ENCODE results near the gene CCL5.

CCL5 gene

GRCh38 chr17:35875072-35875799, 4.9 kb downstream of the CCL5 start:
- TF ChIP-seq, protein P1, sequence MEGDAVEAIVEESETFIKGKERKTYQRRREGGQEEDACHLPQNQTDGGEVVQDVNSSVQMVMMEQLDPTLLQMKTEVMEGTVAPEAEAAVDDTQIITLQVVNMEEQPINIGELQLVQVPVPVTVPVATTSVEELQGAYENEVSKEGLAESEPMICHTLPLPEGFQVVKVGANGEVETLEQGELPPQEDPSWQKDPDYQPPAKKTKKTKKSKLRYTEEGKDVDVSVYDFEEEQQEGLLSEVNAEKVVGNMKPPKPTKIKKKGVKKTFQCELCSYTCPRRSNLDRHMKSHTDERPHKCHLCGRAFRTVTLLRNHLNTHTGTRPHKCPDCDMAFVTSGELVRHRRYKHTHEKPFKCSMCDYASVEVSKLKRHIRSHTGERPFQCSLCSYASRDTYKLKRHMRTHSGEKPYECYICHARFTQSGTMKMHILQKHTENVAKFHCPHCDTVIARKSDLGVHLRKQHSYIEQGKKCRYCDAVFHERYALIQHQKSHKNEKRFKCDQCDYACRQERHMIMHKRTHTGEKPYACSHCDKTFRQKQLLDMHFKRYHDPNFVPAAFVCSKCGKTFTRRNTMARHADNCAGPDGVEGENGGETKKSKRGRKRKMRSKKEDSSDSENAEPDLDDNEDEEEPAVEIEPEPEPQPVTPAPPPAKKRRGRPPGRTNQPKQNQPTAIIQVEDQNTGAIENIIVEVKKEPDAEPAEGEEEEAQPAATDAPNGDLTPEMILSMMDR (IDR thresholded peaks at IDR 0.05; ENCODE audit: low read depth, low read length), result no peak
- no peak for DNase-seq (ENCODE audit: extremely low read depth, low read depth)

DNA sequence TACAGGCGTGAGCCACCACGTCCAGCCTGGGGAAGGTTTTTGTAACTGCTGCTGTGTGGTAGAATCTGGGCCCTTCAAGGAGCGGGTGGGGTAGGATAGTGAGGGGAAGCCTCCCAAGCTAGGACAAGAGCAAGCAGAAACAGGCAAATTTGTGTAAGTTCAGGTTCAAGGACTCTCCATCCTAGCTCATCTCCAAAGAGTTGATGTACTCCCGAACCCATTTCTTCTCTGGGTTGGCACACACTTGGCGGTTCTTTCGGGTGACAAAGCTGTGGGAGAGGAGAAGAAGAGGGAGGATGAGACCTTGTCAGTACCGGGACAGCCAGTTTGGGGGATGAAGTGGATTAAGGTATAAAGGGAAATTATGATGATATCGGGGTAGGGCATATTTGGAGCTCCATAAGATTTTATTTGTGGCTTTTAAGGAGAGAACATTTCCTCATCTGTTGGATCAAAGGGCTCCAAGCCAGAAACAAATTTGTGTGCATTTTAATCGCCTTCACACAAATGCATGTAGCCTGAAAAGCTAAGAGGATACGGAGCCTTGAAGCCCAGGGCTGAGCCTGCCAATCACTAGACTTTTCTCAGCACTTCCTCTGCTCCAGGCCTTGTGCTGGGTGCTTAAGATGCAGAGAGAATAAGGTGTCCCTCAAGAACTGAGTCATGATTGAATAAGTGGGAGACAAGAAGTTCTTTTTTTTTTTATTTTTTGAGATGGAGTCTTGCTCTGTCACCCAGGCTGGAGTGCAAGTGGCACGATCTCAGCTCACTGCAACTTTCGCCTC, 7.8 kb downstream of the CCL5 start:
- no peak for DNase-seq (ENCODE audit: extremely low read depth, low read depth)
- TF ChIP-seq, protein P1 (IDR thresholded peaks at IDR 0.05; ENCODE audit: low read depth, low read length), result no peak

GRCh38 chr17:35870906-35871819, 9.0 kb downstream of the CCL5 start:
- no peak for DNase-seq (ENCODE audit: extremely low read depth, low read depth)
- TF ChIP-seq, protein P1 (IDR thresholded peaks at IDR 0.05; ENCODE audit: low read depth, low read length), result no peak

GRCh38 chr17:35868737-35869136, 11.4 kb downstream of the CCL5 start, which contains the start of gene HEATR9:
HEATR9 (minus strand) TSS chr17:35868891; CDS start chr17:35868742, 149 bp downstream.
- no peak for DNase-seq (ENCODE audit: extremely low read depth, low read depth)
- TF ChIP-seq, protein P1 (IDR thresholded peaks at IDR 0.05; ENCODE audit: low read depth, low read length), result no peak

GRCh38 chr17:35867574-35867973, 12.6 kb downstream of the CCL5 start:
- TF ChIP-seq, protein P1 (IDR thresholded peaks at IDR 0.05; ENCODE audit: low read depth, low read length), result no peak
- no peak for DNase-seq (ENCODE audit: extremely low read depth, low read depth)

GRCh38 chr17:35866341-35866950, 13.7 kb downstream of the CCL5 start:
- no peak for DNase-seq (ENCODE audit: extremely low read depth, low read depth)
- TF ChIP-seq, protein P1 (IDR thresholded peaks at IDR 0.05; ENCODE audit: low read depth, low read length), result no peak

Measured in AG09319 (cell line).